Omental fat pad (tissue), 4 donors: ENCODE measurements around the gene FTCD. TPM values are rescaled to one million over a fixed set of nuclear protein-coding genes. Genes with fewer than 3 reads are reported as not detected.

Experiments used
- ATAC-seq: fragments of 150-250 bp; one replicate; pipeline ENCODE4 v1.9.1; 2016; ENCODE audit warnings: mild to moderate bottlenecking, moderate library complexity; ENCODE audit not compliant: low FRiP score
- DNase-seq: peaks from one replicate; pipeline ENCODE4 v3.0.0-alpha.2; 2019; ENCODE audit warnings: low spot score
- CTCF ChIP-seq, 3 donors: fragments of 450-650 bp; IDR thresholded peaks; one replicate each; pipeline ENCODE4 v1.5.1; 2016 to 2017; ENCODE audit warnings: antibody characterized with exemption in 3 of 3, mild to moderate bottlenecking in 3 of 3, moderate library complexity in 2 of 3
- total RNA-seq, 4 donors: library from RNA; depleted of rRNA; stranded (reverse); fragments of >200 nt; gene quantifications; one replicate each; pipeline ENCODE4 v1.1.0, GENCODE V29; 2016

Gene FTCD
- total RNA-seq, 4 donors from 2014 or later: not detected

GRCh38 chr21:46154155-46154954 is 1.0 kb downstream of the FTCD start:
- no peak for TF ChIP-seq CTCF (IDR thresholded peaks at IDR 0.05)
- DNase-seq (peak; percentile 17), ATAC-seq (no peak)

GRCh38 chr21:46153247-46154154 is 1.9 kb downstream of the FTCD start:
- peak; percentile 35 for DNase-seq

GRCh38 chr21:46152927-46153246 is 2.5 kb downstream of the FTCD start:
- ATAC-seq (peak; percentile 3), DNase-seq (no peak)
- no peak for TF ChIP-seq CTCF (IDR thresholded peaks at IDR 0.05)

More at GRCh38 chr21:46153247-46154154, 1.9 kb downstream of the FTCD start:
- TF ChIP-seq CTCF (IDR thresholded peaks at IDR 0.05): peak in 1 of 3 donors; percentile 29
- peak; percentile 61 for ATAC-seq

- no peak for TF ChIP-seq CTCF (IDR thresholded peaks at IDR 0.05)
These were observed 3.1 kb downstream of the FTCD start for GRCh38 chr21:46151989-46152926.

GRCh38 chr21:46151261-46151988 is 4.0 kb downstream of the FTCD start:
- no peak for ATAC-seq
- no peak for TF ChIP-seq CTCF (IDR thresholded peaks at IDR 0.05)
- DNase-seq: no peak

More at GRCh38 chr21:46151989-46152926, 3.1 kb downstream of the FTCD start:
- no peak for DNase-seq
- no peak for ATAC-seq
